ENCODE results near the gene SYCP2. TPM values are rescaled to one million over a fixed set of nuclear protein-coding genes. Genes with fewer than 3 reads are reported as not detected.

SYCP2 gene
- polyA plus RNA-seq, 1 of the 3 experiments (the other 2 are of a cell fraction), result 0.76 TPM

DNA sequence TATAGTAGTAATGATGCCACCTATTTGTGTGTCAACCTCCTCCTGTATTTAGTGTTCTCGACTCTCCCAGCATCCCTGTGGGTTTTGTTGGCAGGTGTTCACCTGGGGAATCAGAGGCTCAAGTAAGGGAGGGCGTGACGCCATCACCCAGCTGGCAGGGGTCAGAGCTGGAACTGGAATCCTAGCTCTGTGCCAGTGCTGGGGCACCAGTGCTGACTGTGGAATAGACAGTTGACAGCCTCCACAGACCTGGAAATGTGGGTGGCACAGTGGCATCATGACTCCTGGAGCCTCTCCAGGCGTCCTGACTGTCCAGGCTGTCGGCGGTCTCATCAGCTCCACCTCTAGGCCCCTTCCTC, 102.8 kb downstream of the SYCP2 start:
- no peaks in the 10 kb centered on the region for H3K79me2 ChIP-seq (ENCODE audit: insufficient read depth)
- 57% methylated on average over 6 of the region's 6 CpGs for WGBS (ENCODE audit: low lambda C conversion rate)
- ChIA-PET POLR2A (no interaction called here), CTCF (interaction anchor here (2.9 kb wide), 1 partner anchor 19 kb away, joined by 13 read pairs; no protein-coding TSS in a partner anchor)
- no peaks in the 10 kb centered on the region for H4K20me1 ChIP-seq (ENCODE audit: insufficient read depth)
- H3K4me2 ChIP-seq, result no peak overlapping the region
- TF ChIP-seq POLR2AphosphoS5 (IDR thresholded peaks at IDR 0.05; ENCODE audit: low read depth, low read length) (no peak), RCOR1 (IDR thresholded peaks at IDR 0.05; ENCODE audit: low read length) (no peak), SIN3A (IDR thresholded peaks at IDR 0.05; ENCODE audit: borderline replicate concordance, low read depth, low read length) (no peak), NFIC (IDR thresholded peaks at IDR 0.05; ENCODE audit: borderline replicate concordance) (no peak), RAD21 (IDR thresholded peaks at IDR 0.05; ENCODE audit: low read length) (no peak), YY1 (IDR thresholded peaks at IDR 0.05; ENCODE audit: low read depth) (no peak), SMC3 (IDR thresholded peaks at IDR 0.05; ENCODE audit: low read depth, low read length) (no peak), GABPA (IDR thresholded peaks at IDR 0.05; ENCODE audit: low read depth) (no peak), TEAD4 (IDR thresholded peaks at IDR 0.05; ENCODE audit: borderline replicate concordance, insufficient read depth) (no peak), TAF1 (IDR thresholded peaks at IDR 0.05; ENCODE audit: borderline replicate concordance, low read depth, low read length) (no peak), RFX5 (IDR thresholded peaks at IDR 0.05; ENCODE audit: low read length) (no peak), REST (IDR thresholded peaks at IDR 0.05; ENCODE audit: low read depth, low read length) (no peak), CTCF (IDR thresholded peaks at IDR 0.05) (no peak), ZBTB33 (IDR thresholded peaks at IDR 0.05; ENCODE audit: borderline replicate concordance, low read depth) (no peak), FOSL2 (IDR thresholded peaks at IDR 0.05; ENCODE audit: borderline replicate concordance, low read depth) (no peak), FOXJ3 (CRISPR knock-in tag; IDR thresholded peaks at IDR 0.05) (no peak)
- TF ChIP-seq, protein P1, sequence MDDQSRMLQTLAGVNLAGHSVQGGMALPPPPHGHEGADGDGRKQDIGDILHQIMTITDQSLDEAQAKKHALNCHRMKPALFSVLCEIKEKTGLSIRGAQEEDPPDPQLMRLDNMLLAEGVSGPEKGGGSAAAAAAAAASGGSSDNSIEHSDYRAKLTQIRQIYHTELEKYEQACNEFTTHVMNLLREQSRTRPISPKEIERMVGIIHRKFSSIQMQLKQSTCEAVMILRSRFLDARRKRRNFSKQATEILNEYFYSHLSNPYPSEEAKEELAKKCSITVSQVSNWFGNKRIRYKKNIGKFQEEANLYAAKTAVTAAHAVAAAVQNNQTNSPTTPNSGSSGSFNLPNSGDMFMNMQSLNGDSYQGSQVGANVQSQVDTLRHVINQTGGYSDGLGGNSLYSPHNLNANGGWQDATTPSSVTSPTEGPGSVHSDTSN (IDR thresholded peaks at IDR 0.05), result no peak
- TF ChIP-seq, protein P2, sequence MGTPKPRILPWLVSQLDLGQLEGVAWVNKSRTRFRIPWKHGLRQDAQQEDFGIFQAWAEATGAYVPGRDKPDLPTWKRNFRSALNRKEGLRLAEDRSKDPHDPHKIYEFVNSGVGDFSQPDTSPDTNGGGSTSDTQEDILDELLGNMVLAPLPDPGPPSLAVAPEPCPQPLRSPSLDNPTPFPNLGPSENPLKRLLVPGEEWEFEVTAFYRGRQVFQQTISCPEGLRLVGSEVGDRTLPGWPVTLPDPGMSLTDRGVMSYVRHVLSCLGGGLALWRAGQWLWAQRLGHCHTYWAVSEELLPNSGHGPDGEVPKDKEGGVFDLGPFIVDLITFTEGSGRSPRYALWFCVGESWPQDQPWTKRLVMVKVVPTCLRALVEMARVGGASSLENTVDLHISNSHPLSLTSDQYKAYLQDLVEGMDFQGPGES (IDR thresholded peaks at IDR 0.05; ENCODE audit: low read depth, low read length), result no peak
- TF ChIP-seq, protein P3, sequence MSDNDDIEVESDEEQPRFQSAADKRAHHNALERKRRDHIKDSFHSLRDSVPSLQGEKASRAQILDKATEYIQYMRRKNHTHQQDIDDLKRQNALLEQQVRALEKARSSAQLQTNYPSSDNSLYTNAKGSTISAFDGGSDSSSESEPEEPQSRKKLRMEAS (IDR thresholded peaks at IDR 0.05; ENCODE audit: low read depth), result no peak
- no peaks in the 10 kb centered on the region for H3K9me2 ChIP-seq
- DNase-seq, result peak; percentile 3
- no peaks in the 10 kb centered on the region for H3K27me3 ChIP-seq (ENCODE audit: insufficient read depth)
- H3K9me3 ChIP-seq, result no peaks in the 10 kb centered on the region
- H3K36me3 ChIP-seq (replicated peaks in 1 of 2; ENCODE audit: control insufficient read depth in 1 of 2, insufficient read depth in 2 of 2, low read length in 1 of 2), result no peaks in the 10 kb centered on the region
- peaks cover 8% of the 10 kb centered on the region for H3F3A ChIP-seq (replicated peaks; ENCODE audit: insufficient read depth)
- H3K4me3 ChIP-seq (ENCODE audit: low read depth in 2 of 2, low read length in 1 of 2), result no peak overlapping the region
- H3K27ac ChIP-seq (ENCODE audit: low read depth in 2 of 2, low read length in 1 of 2), result no peak overlapping the region
- H3K4me1 ChIP-seq (ENCODE audit: control insufficient read depth in 1 of 2, insufficient read depth in 2 of 2, low read depth in 1 of 2, low read length in 1 of 2), result peaks cover 0 to 22% of the 10 kb centered on the region in 2 experiments; a peak in 1 of 4 replicates
- no peak overlapping the region for H3K9ac ChIP-seq
- H2AFZ ChIP-seq (ENCODE audit: low read depth), result no peak overlapping the region
